ENCODE data around the gene ZNF112.

The ZNF112 gene

GRCh38 chr19:44280916-44281315 lies 75.6 kb downstream of the ZNF112 start:
- DNase-seq = no peak

- no peak for DNase-seq
Measured at GRCh38 chr19:44278181-44278690, 78.2 kb downstream of the ZNF112 start.

- DNase-seq = no peak
Measured at GRCh38 chr19:44277331-44277730, 79.1 kb downstream of the ZNF112 start.

All from NCI-H1694 treated with DMSO at 0.1 percent for 48 hours (cell line).